Measurements from ENCODE around the gene NKD2. TPM values are rescaled to one million over a fixed set of nuclear protein-coding genes. Genes with fewer than 3 reads are reported as not detected.

Gene NKD2
- total and polyA plus RNA-seq, 10 donors, result 1.4 to 52.3 (median 14.9) TPM

DNA sequence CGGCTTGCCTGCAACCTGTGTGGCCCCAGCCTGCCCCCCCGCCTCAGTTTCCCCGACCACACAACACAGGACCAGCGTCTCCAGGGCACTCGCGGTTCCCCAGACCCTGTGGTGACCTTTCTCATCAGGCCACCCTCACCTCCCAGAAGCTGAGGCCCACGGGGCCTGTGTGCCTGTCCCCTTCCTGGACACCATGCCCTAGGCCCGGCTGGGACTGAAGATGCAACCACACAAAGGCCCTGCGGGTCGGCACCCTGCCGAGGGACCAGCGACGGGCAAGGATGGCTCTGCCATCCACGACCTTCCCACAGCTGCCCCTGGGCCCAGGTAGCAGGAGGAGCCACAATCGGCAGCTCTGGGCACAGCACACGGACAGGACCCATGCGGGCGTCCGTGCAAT is 68.4 kb downstream of the NKD2 start:
- intact Hi-C loops (cut with DNase I; ENCODE audit: low total_unique reads), result no loop called here
- Histone ChIP-seq H3K36me3 (peaks cover 0 to 90% (median 75%) of the 10 kb centered on the region in 6 donors), H3K9me3 (no peaks in the 10 kb centered on the region), H3K27me3 (replicated peaks in 1 of 7) (no peaks in the 10 kb centered on the region), H3K4me3 (no peak overlapping the region), H3K27ac (no peak overlapping the region), H3K4me1 (peaks cover 0 to 15% (median 0%) of the 10 kb centered on the region in 6 donors)
- 85 to 94% (median 90%) methylated on average over 9 to 19 of the region's 19 CpGs for WGBS, 5 donors
- no peak for TF ChIP-seq CTCF (IDR thresholded peaks at IDR 0.05 in 8 of 11, conservative IDR thresholded peaks at IDR 0.05 in 3 of 11)
- TF ChIP-seq POLR2A (IDR thresholded peaks at IDR 0.05), result no peak
- no peak for TF ChIP-seq POLR2AphosphoS5 (IDR thresholded peaks at IDR 0.05)
- no peak for DNase-seq

GRCh38 chr5:1077491-1078020 is 69.0 kb downstream of the NKD2 start:
- intact Hi-C loops (cut with DNase I; ENCODE audit: low total_unique reads), result no loop called here
- 91 to 99% (median 96%) methylated on average over 7 to 27 of the region's 27 CpGs for WGBS, 5 donors
- Histone ChIP-seq H3K27me3 (replicated peaks in 1 of 7) (no peaks in the 10 kb centered on the region), H3K36me3 (peaks cover 0 to 92% (median 75%) of the 10 kb centered on the region in 6 donors), H3K9me3 (no peaks in the 10 kb centered on the region), H3K4me1 (peaks cover 0 to 15% (median 0%) of the 10 kb centered on the region in 6 donors), H3K4me3 (no peak overlapping the region), H3K27ac (no peak overlapping the region)
- DNase-seq, result no peak
- TF ChIP-seq CTCF (IDR thresholded peaks at IDR 0.05 in 8 of 11, conservative IDR thresholded peaks at IDR 0.05 in 3 of 11) (no peak), POLR2AphosphoS5 (IDR thresholded peaks at IDR 0.05) (peak in 1 of 3 donors; percentile 37), POLR2A (IDR thresholded peaks at IDR 0.05) (no peak)

DNA sequence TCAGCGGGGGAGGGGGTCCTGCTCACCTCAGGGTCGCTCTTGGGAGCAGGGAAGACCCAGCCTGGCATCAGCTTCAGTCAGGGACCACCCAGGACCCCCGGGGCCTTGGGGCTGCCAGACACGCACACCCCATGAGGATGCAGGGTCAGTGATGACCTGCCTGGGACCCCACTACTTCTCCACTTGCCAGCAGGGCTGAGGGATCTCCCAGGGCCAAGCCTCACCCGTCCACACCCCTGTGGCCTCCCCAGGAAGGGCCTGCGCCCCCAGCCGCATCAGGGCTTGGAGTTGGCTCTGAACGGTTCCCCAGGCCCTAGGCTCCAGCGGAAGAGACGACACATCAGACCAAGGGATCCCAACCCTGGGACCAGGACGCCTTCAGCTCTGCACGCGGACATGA is 69.6 kb downstream of the NKD2 start:
- Histone ChIP-seq H3K27ac (no peak overlapping the region), H3K36me3 (peaks cover 0 to 97% (median 76%) of the 10 kb centered on the region in 6 donors), H3K4me3 (no peak overlapping the region), H3K4me1 (peaks cover 0 to 15% (median 0%) of the 10 kb centered on the region in 6 donors), H3K27me3 (replicated peaks in 1 of 7) (no peaks in the 10 kb centered on the region), H3K9me3 (no peaks in the 10 kb centered on the region)
- no peak for DNase-seq
- intact Hi-C loops (cut with DNase I; ENCODE audit: low total_unique reads), result no loop called here
- WGBS, 5 donors, result 92 to 100% (median 93%) methylated on average over 10 to 13 of the region's 13 CpGs
- TF ChIP-seq CTCF (IDR thresholded peaks at IDR 0.05 in 8 of 11, conservative IDR thresholded peaks at IDR 0.05 in 3 of 11), result no peak
- TF ChIP-seq POLR2A (IDR thresholded peaks at IDR 0.05), result no peak
- no peak for TF ChIP-seq POLR2AphosphoS5 (IDR thresholded peaks at IDR 0.05)

GRCh38 chr5:1078851-1079250 is 70.2 kb downstream of the NKD2 start:
- H3K36me3 ChIP-seq, result peaks cover 0 to 97% (median 76%) of the 10 kb centered on the region in 6 donors
- TF ChIP-seq POLR2AphosphoS5 (IDR thresholded peaks at IDR 0.05) (no peak), POLR2A (IDR thresholded peaks at IDR 0.05) (no peak), CTCF (IDR thresholded peaks at IDR 0.05 in 8 of 11, conservative IDR thresholded peaks at IDR 0.05 in 3 of 11) (no peak)
- H3K27me3 ChIP-seq (replicated peaks in 1 of 7), result no peaks in the 10 kb centered on the region
- no peak for DNase-seq
- H3K9me3 ChIP-seq, result no peaks in the 10 kb centered on the region
- intact Hi-C loops (cut with DNase I; ENCODE audit: low total_unique reads), result no loop called here
- WGBS, 5 donors, result 94 to 97% (median 96%) methylated on average over 14 to 23 of the region's 23 CpGs
- peaks cover 0 to 15% (median 0%) of the 10 kb centered on the region in 6 donors for H3K4me1 ChIP-seq
- H3K27ac ChIP-seq, result no peak overlapping the region
- no peak overlapping the region for H3K4me3 ChIP-seq
